ENCODE data around the gene C10orf62.

GRCh38 chr10:97573021-97573420, 16.5 kb upstream of the C10orf62 start:
- TF ChIP-seq CTCF (optimal IDR thresholded peaks at IDR 0.05 in 1 of 3, IDR thresholded peaks at IDR 0.05 in 1 of 3, conservative IDR thresholded peaks at IDR 0.05 in 1 of 3; ENCODE audit: extremely low read depth in 1 of 3, insufficient read depth in 2 of 3, low read length in 3 of 3) = no peak
- no peak for TF ChIP-seq EZH2 (IDR thresholded peaks at IDR 0.05; ENCODE audit: low read length)

All from keratinocyte (primary cell).